Gastrocnemius medialis (tissue), 4 donors: ENCODE data around the gene VWA3B.
"Not testable (repeated sequence)": the region's sequence is repeated elsewhere in the genome, so short reads cannot be mapped to it uniquely, and the experiment has no call there.

ENCODE experiments used
- POLR2A ChIP-seq, 2 donors: fragments of 450-650 bp; IDR thresholded peaks; one replicate each; pipeline ENCODE4 v1.6.1; 2017; ENCODE audit warnings: antibody characterized with exemption in 2 of 2, mild to moderate bottlenecking in 2 of 2, moderate library complexity in 2 of 2
- TF ChIP-seq, protein P1 (sequence below), 5 experiments: fragments of 450-650 bp in 3 of 5; fragments of 200-600 bp in 2 of 5; sonication (generic) in 2 of 5; IDR thresholded peaks in 4 of 5; conservative IDR thresholded peaks in 1 of 5; 1 replicate in 4 of 5; 2 replicates in 1 of 5; pipeline ENCODE4 v1.5.1; 2016 to 2019; ENCODE audit warnings: antibody characterized with exemption in 5 of 5, mild to moderate bottlenecking in 3 of 5, moderate library complexity in 3 of 5

GRCh38 chr2:98147900-98148299 is 60.9 kb downstream of the VWA3B start:
- TF ChIP-seq, protein P1, sequence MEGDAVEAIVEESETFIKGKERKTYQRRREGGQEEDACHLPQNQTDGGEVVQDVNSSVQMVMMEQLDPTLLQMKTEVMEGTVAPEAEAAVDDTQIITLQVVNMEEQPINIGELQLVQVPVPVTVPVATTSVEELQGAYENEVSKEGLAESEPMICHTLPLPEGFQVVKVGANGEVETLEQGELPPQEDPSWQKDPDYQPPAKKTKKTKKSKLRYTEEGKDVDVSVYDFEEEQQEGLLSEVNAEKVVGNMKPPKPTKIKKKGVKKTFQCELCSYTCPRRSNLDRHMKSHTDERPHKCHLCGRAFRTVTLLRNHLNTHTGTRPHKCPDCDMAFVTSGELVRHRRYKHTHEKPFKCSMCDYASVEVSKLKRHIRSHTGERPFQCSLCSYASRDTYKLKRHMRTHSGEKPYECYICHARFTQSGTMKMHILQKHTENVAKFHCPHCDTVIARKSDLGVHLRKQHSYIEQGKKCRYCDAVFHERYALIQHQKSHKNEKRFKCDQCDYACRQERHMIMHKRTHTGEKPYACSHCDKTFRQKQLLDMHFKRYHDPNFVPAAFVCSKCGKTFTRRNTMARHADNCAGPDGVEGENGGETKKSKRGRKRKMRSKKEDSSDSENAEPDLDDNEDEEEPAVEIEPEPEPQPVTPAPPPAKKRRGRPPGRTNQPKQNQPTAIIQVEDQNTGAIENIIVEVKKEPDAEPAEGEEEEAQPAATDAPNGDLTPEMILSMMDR (IDR thresholded peaks at IDR 0.05 in 4 of 5, conservative IDR thresholded peaks at IDR 0.05 in 1 of 5) = not testable (repeated sequence)
- not testable (repeated sequence) for TF ChIP-seq POLR2A (IDR thresholded peaks at IDR 0.05)
